Measurements from ENCODE around the gene BACH2.

DNA sequence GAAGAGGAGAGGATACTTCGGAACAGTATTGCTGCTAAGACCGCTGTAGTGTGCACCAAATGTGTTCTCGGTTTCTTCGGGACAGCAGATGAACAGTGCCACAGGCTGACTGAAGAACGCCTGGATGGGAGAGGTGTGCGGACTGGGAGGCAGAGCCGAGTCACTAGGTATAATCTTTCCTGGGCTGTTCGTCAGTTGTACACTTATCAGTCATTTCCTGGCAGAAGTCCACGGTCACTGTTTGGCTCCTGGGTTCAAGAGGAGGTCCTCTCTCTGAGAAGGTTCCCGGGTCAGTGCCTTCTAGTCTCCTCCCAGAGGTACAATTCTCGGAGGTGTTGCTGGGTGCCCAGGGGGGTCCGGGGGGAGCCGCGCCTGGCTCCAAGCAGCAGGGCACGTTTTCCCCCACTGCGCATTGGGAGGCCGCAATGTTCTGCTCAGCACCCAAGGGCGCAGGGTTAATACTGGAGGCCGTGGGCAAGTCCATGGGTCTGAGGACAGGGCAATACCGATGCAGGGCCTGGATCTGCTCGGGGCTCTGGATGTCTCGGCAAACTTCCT is 364.3 kb downstream of the BACH2 start:
- TF ChIP-seq, protein P1, sequence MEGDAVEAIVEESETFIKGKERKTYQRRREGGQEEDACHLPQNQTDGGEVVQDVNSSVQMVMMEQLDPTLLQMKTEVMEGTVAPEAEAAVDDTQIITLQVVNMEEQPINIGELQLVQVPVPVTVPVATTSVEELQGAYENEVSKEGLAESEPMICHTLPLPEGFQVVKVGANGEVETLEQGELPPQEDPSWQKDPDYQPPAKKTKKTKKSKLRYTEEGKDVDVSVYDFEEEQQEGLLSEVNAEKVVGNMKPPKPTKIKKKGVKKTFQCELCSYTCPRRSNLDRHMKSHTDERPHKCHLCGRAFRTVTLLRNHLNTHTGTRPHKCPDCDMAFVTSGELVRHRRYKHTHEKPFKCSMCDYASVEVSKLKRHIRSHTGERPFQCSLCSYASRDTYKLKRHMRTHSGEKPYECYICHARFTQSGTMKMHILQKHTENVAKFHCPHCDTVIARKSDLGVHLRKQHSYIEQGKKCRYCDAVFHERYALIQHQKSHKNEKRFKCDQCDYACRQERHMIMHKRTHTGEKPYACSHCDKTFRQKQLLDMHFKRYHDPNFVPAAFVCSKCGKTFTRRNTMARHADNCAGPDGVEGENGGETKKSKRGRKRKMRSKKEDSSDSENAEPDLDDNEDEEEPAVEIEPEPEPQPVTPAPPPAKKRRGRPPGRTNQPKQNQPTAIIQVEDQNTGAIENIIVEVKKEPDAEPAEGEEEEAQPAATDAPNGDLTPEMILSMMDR (IDR thresholded peaks at IDR 0.05), result no peak
- TF ChIP-seq POLR2A (IDR thresholded peaks at IDR 0.05), result no peak

Data from stomach (tissue), 4 donors.